ENCODE results near the gene DDX50. TPM values are rescaled to one million over a fixed set of nuclear protein-coding genes. Genes with fewer than 3 reads are reported as not detected.
A peak's percentile ranks its signal among the peaks of the same experiment; 100 is the strongest.

DDX50 gene
- total and polyA plus RNA-seq, 2 donors (not counting 3 experiments of a cell fraction or from before 2014, with no cell fraction given) = 14.8 to 28.2 TPM

GRCh38 chr10:68897336-68897741, 3.8 kb upstream of the DDX50 start:
- intact Hi-C loops (cut with micrococcal nuclease) = loop anchor here (1.0 to 2.0 kb wide), 3 partner anchors 105 to 685 kb away; no protein-coding TSS in a partner anchor
- H3K4me3 ChIP-seq (replicated peaks in 1 of 3; ENCODE audit: insufficient read depth in 1 of 3, low read depth in 1 of 3, low read length in 3 of 3) = no peak overlapping the region
- DNase-seq (ENCODE audit: low read depth, low spot score) (peak; percentile 67), FAIRE-seq (peak; percentile 70)
- H2AFZ ChIP-seq (ENCODE audit: low read depth, low read length) = no peak overlapping the region
- peak; percentile 18 to 29 for TF ChIP-seq CTCF (IDR thresholded peaks at IDR 0.05; ENCODE audit: extremely low read depth in 1 of 2, insufficient read depth in 1 of 2, low read depth in 1 of 2, low read length in 2 of 2)
- no peak for TF ChIP-seq POLR2A (IDR thresholded peaks at IDR 0.05; ENCODE audit: low read depth, low read length)
- TF ChIP-seq EZH2 (IDR thresholded peaks at IDR 0.05; ENCODE audit: borderline replicate concordance, low read depth, low read length, severe bottlenecking) = no peak
- TF ChIP-seq MYC (IDR thresholded peaks at IDR 0.05; ENCODE audit: low read depth, low read length) = no peak
- TF ChIP-seq POLR2AphosphoS5 (IDR thresholded peaks at IDR 0.05; ENCODE audit: insufficient read depth, low read depth, low read length) = no peak
- no peak for TF ChIP-seq GATA2 (IDR thresholded peaks at IDR 0.05; ENCODE audit: insufficient read depth, insufficient read length, low read depth, low read length)
- no peak for TF ChIP-seq JUN (IDR thresholded peaks at IDR 0.05; ENCODE audit: borderline replicate concordance, insufficient read depth, insufficient read length, low read depth)
- TF ChIP-seq FOS (IDR thresholded peaks at IDR 0.05; ENCODE audit: borderline replicate concordance, insufficient read depth, low read length) = no peak
- no peak for TF ChIP-seq MAX (IDR thresholded peaks at IDR 0.05; ENCODE audit: insufficient read depth, insufficient read length)
- no peaks in the 10 kb centered on the region for H3K27me3 ChIP-seq (ENCODE audit: control insufficient read depth in 2 of 2, insufficient read depth in 2 of 2, low read length in 2 of 2)
- no TSS peak for BruUV-seq (replicated peaks)
- H3K9ac ChIP-seq (replicated peaks; ENCODE audit: extremely low read depth, insufficient read depth, low read length) = no peak overlapping the region
- ChIA-PET POLR2A (no interaction called here), CTCF (interaction anchor here (0.6 to 4.1 kb wide), 11 partner anchors 12 to 1109 kb away, joined by 3 to 36 read pairs (median 4); partner anchors contain the start of gene TET1)
- peaks cover 11% of the 10 kb centered on the region for H3K4me1 ChIP-seq (ENCODE audit: control insufficient read depth, extremely low read depth, insufficient read depth, low read length)
- no peak overlapping the region for H3K27ac ChIP-seq (ENCODE audit: insufficient read depth, low read depth, low read length)
- peaks cover 11% of the 10 kb centered on the region for H3K79me2 ChIP-seq (ENCODE audit: control insufficient read depth, insufficient read depth, low read length)
- no peaks in the 10 kb centered on the region for H3K9me1 ChIP-seq (replicated peaks; ENCODE audit: control insufficient read depth, extremely low read depth, insufficient read depth, low read length)
- no peaks in the 10 kb centered on the region for H3K36me3 ChIP-seq (ENCODE audit: control insufficient read depth in 2 of 2, extremely low read depth in 1 of 2, insufficient read depth in 2 of 2, low read length in 2 of 2)
- H4K20me1 ChIP-seq (replicated peaks; ENCODE audit: control insufficient read depth, extremely low read depth, insufficient read depth, low read length) = no peaks in the 10 kb centered on the region
- H3K9me3 ChIP-seq (replicated peaks; ENCODE audit: control insufficient read depth, insufficient read depth, low read length) = no peaks in the 10 kb centered on the region
- dilution Hi-C loops (cut with MboI; ENCODE audit: extremely low pct_ligation_motif_present, low sequenced_read_pairs) = no loop called here
- no peak overlapping the region for H3K4me2 ChIP-seq (ENCODE audit: insufficient read depth, low read length)
